GM23338 (cell line): Measurements from ENCODE around the gene CD300C. TPM values are rescaled to one million over a fixed set of nuclear protein-coding genes. Genes with fewer than 3 reads are reported as not detected.

Experiments used
- ATAC-seq: fragments of 200-7000 bp; cut with Tn5 transposase; 3 replicates; pipeline ENCODE4 v1.9.1; 2020
- DNase-seq: peaks from one replicate; pipeline ENCODE4 v3.0.0-alpha.2; 2015; ENCODE audit warnings: low spot score
- H2AFZ ChIP-seq: fragments of 200-600 bp; sonication (generic); 2 replicates; pipeline ENCODE4 v1.8.0; 2016; ENCODE audit warnings: antibody characterized with exemption, mild to moderate bottlenecking, moderate library complexity
- H3F3A ChIP-seq: fragments of 200-600 bp; sonication (generic); replicated peaks from 2 replicates; pipeline ENCODE4 v1.8.0; 2017; ENCODE audit warnings: antibody characterized with exemption, mixed run types, low read depth
- H3K27ac ChIP-seq: fragments of 200-600 bp; sonication (generic); 2 replicates; pipeline ENCODE4 v1.6.1; 2016; ENCODE audit warnings: low read depth
- H3K27me3 ChIP-seq: fragments of 200-600 bp; sonication (generic); 2 replicates; pipeline ENCODE4 v1.8.0; 2016; ENCODE audit warnings: mild to moderate bottlenecking, mixed run types, moderate library complexity; ENCODE audit not compliant: insufficient read depth
- H3K36me3 ChIP-seq: fragments of 200-600 bp; sonication (generic); 2 replicates; pipeline ENCODE4 v1.8.0; 2016; ENCODE audit warnings: mild to moderate bottlenecking; ENCODE audit not compliant: insufficient read depth
- H3K4me1 ChIP-seq: fragments of 200-600 bp; sonication (generic); 2 replicates; pipeline ENCODE4 v1.8.0; 2016; ENCODE audit warnings: mild to moderate bottlenecking, moderate library complexity; ENCODE audit not compliant: insufficient read depth
- H3K4me2 ChIP-seq: fragments of 200-600 bp; sonication (generic); 2 replicates; pipeline ENCODE4 v1.7.1; 2017; ENCODE audit warnings: mixed run types
- H3K4me3 ChIP-seq: fragments of 200-600 bp; sonication (generic); 2 replicates; pipeline ENCODE4 v1.6.1; 2016; ENCODE audit warnings: mixed run types
- H3K79me2 ChIP-seq: fragments of 200-600 bp; sonication (generic); replicated peaks from 2 replicates; pipeline ENCODE4 v1.8.0; 2017; ENCODE audit warnings: mild to moderate bottlenecking; ENCODE audit not compliant: insufficient read depth
- H3K9me2 ChIP-seq: fragments of 200-600 bp; sonication (generic); 2 replicates; pipeline ENCODE4 v1.8.0; 2017; ENCODE audit not compliant: insufficient read depth
- H4K20me1 ChIP-seq: fragments of 200-600 bp; sonication (generic); replicated peaks from 2 replicates; pipeline ENCODE4 v1.8.0; 2017; ENCODE audit warnings: mild to moderate bottlenecking; ENCODE audit not compliant: insufficient read depth
- H3K27ac Mint-ChIP-seq: 2 replicates; pipeline ENCODE4 v1.8.0; 2020; ENCODE audit warnings: inconsistent platforms, mild to moderate bottlenecking, moderate library complexity, mixed read lengths
- H3K27me3 Mint-ChIP-seq: 3 replicates; pipeline ENCODE4 v1.8.0; 2022; ENCODE audit warnings: low read depth, mild to moderate bottlenecking, moderate library complexity, mixed read lengths, inconsistent platforms; ENCODE audit not compliant: insufficient read depth, poor library complexity
- H3K36me3 Mint-ChIP-seq: 3 replicates; pipeline ENCODE4 v1.8.0; 2021; ENCODE audit warnings: low read depth, mild to moderate bottlenecking, inconsistent platforms, moderate library complexity, mixed read lengths
- H3K4me1 Mint-ChIP-seq: 3 replicates; pipeline ENCODE4 v1.8.0; 2020; ENCODE audit warnings: mild to moderate bottlenecking, inconsistent platforms, mixed read lengths
- H3K4me3 Mint-ChIP-seq: 3 replicates; pipeline ENCODE4 v1.8.0; 2021; ENCODE audit warnings: moderate library complexity, mild to moderate bottlenecking, inconsistent platforms, mixed read lengths
- H3K9me3 Mint-ChIP-seq: 3 replicates; pipeline ENCODE4 v1.8.0; 2020; ENCODE audit warnings: moderate library complexity, mild to moderate bottlenecking, inconsistent platforms, mixed read lengths
- CREB1 ChIP-seq: fragments of 250-450 bp; sonication (Bioruptor Pico); IDR thresholded peaks from 2 replicates; pipeline ENCODE4 v1.5.0; 2020; ENCODE audit warnings: low read depth, mild to moderate bottlenecking, moderate library complexity
- CTCF ChIP-seq, 2 experiments: fragments of 200-600 bp in 1 of 2; sonication (generic) in 1 of 2; conservative IDR thresholded peaks; 2 replicates each; pipeline versions ENCODE4 v1.5.1 to v1.6.1; 2016 to 2017; ENCODE audit warnings: antibody characterized with exemption in 2 of 2, low read depth in 2 of 2, mild to moderate bottlenecking in 2 of 2, moderate library complexity in 1 of 2
- EZH2 ChIP-seq: fragments of 200-600 bp; sonication (generic); IDR thresholded peaks from one replicate; pipeline ENCODE4 v1.8.0; 2017; ENCODE audit warnings: antibody characterized with exemption, mild to moderate bottlenecking, low read depth; ENCODE audit not compliant: unreplicated experiment
- EZH2phosphoT487 ChIP-seq: fragments of 200-600 bp; sonication (generic); IDR thresholded peaks from one replicate; pipeline ENCODE4 v1.8.1; 2018; ENCODE audit warnings: antibody characterized with exemption; ENCODE audit not compliant: unreplicated experiment
- JUNB ChIP-seq: IDR thresholded peaks from one replicate; pipeline ENCODE4 v1.6.1; 2016; ENCODE audit warnings: antibody characterized with exemption; ENCODE audit not compliant: unreplicated experiment
- NANOG ChIP-seq: IDR thresholded peaks from 2 replicates; pipeline ENCODE4 v1.6.1; 2016; ENCODE audit warnings: antibody characterized with exemption, borderline replicate concordance
- POLR2AphosphoS5 ChIP-seq: IDR thresholded peaks from 2 replicates; pipeline ENCODE4 v1.6.1; 2016; ENCODE audit warnings: antibody characterized with exemption, low read depth
- REST ChIP-seq: IDR thresholded peaks from one replicate; pipeline ENCODE4 v1.6.1; 2018; ENCODE audit warnings: antibody characterized with exemption; ENCODE audit not compliant: unreplicated experiment
- STAT1 ChIP-seq: IDR thresholded peaks from one replicate; pipeline ENCODE4 v1.6.1; 2016; ENCODE audit warnings: antibody characterized with exemption; ENCODE audit not compliant: unreplicated experiment
- ZNF114 ChIP-seq: fragments of 250-450 bp; sonication (Bioruptor Pico); IDR thresholded peaks from 2 replicates; pipeline ENCODE4 v1.5.0; 2020; ENCODE audit warnings: mild to moderate bottlenecking, moderate library complexity
- ZNF331 ChIP-seq: fragments of 250-450 bp; sonication (Bioruptor Pico); IDR thresholded peaks from 2 replicates; pipeline ENCODE4 v1.5.0; 2020; ENCODE audit warnings: low read depth, mild to moderate bottlenecking, moderate library complexity
- polyA plus RNA-seq: library from polyadenylated mRNA; unstranded; fragments of >200 nt; fragmentation: Nextera tagmentation; extraction: Ambion mirVana; gene quantifications from 2 replicates; pipeline ENCODE4 v1.2.1, GENCODE V29; 2016
- total RNA-seq: library from RNA; depleted of rRNA; stranded (reverse); fragments of >200 nt; shearing (Covaris generic); gene quantifications from 2 replicates; pipeline ENCODE4 v1.2.3, GENCODE V29; 2014
- TF ChIP-seq, protein P1 (sequence below): IDR thresholded peaks from 2 replicates; pipeline ENCODE4 v1.6.1; 2016; ENCODE audit warnings: antibody characterized with exemption
- TF ChIP-seq, protein P2 (sequence below): fragments of 250-450 bp; sonication (Bioruptor Pico); IDR thresholded peaks from 2 replicates; pipeline ENCODE4 v1.5.0; 2020; ENCODE audit warnings: mild to moderate bottlenecking, moderate library complexity

CD300C gene
- total and polyA plus RNA-seq, 2 experiments from 2014 or later: not detected

DNA sequence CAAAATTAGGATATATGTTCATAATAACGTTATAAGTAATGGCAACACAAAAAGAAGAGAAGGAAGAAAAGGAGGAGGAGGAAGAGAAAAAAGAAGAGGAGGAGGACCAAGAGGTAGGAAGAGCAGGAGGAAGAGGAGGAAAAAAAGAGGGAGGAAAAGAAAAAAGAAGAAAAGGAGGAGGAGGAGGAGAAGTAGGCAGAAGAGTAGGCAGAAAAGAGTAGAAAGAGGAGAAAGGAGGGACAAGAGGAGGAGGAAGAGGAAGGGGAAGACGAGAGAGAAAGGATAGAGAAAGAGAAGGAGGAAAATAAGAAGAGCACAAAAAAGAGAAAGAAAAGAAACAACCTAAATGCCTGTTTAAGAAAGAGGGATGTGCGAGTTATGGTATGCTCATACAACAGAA lies 9.0 kb downstream of the CD300C start:
- Histone ChIP-seq H3K27me3 (no peaks in the 10 kb centered on the region), H3K27ac (no peak overlapping the region), H2AFZ (no peak overlapping the region), H3K4me3 (no peak overlapping the region), H3K4me2 (no peak overlapping the region), H3K9me2 (no peaks in the 10 kb centered on the region), H3K79me2 (no peaks in the 10 kb centered on the region), H4K20me1 (no peaks in the 10 kb centered on the region), H3K4me1 (no peaks in the 10 kb centered on the region), H3F3A (no peaks in the 10 kb centered on the region), H3K36me3 (no peaks in the 10 kb centered on the region)
- Mint-ChIP-seq H3K4me3 (no peak overlapping the region), H3K27me3 (peaks cover 15% of the 10 kb centered on the region), H3K27ac (no peak overlapping the region), H3K4me1 (peaks cover 4% of the 10 kb centered on the region), H3K9me3 (no peaks in the 10 kb centered on the region; the same call in 1 of the 3 replicates), H3K36me3 (no peaks in the 10 kb centered on the region)
- DNase-seq (no peak), ATAC-seq (no peak)
- no peak for TF ChIP-seq EZH2phosphoT487
- TF ChIP-seq NANOG: no peak
- TF ChIP-seq, protein P1, sequence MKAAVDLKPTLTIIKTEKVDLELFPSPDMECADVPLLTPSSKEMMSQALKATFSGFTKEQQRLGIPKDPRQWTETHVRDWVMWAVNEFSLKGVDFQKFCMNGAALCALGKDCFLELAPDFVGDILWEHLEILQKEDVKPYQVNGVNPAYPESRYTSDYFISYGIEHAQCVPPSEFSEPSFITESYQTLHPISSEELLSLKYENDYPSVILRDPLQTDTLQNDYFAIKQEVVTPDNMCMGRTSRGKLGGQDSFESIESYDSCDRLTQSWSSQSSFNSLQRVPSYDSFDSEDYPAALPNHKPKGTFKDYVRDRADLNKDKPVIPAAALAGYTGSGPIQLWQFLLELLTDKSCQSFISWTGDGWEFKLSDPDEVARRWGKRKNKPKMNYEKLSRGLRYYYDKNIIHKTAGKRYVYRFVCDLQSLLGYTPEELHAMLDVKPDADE: no peak
- no peak for TF ChIP-seq REST
- TF ChIP-seq ZNF331: no peak
- no peak for TF ChIP-seq JUNB
- no peak for TF ChIP-seq CREB1 (CRISPR knock-in tag)
- no peak for TF ChIP-seq ZNF114 (CRISPR knock-in tag)
- TF ChIP-seq POLR2AphosphoS5: no peak
- TF ChIP-seq, protein P2, sequence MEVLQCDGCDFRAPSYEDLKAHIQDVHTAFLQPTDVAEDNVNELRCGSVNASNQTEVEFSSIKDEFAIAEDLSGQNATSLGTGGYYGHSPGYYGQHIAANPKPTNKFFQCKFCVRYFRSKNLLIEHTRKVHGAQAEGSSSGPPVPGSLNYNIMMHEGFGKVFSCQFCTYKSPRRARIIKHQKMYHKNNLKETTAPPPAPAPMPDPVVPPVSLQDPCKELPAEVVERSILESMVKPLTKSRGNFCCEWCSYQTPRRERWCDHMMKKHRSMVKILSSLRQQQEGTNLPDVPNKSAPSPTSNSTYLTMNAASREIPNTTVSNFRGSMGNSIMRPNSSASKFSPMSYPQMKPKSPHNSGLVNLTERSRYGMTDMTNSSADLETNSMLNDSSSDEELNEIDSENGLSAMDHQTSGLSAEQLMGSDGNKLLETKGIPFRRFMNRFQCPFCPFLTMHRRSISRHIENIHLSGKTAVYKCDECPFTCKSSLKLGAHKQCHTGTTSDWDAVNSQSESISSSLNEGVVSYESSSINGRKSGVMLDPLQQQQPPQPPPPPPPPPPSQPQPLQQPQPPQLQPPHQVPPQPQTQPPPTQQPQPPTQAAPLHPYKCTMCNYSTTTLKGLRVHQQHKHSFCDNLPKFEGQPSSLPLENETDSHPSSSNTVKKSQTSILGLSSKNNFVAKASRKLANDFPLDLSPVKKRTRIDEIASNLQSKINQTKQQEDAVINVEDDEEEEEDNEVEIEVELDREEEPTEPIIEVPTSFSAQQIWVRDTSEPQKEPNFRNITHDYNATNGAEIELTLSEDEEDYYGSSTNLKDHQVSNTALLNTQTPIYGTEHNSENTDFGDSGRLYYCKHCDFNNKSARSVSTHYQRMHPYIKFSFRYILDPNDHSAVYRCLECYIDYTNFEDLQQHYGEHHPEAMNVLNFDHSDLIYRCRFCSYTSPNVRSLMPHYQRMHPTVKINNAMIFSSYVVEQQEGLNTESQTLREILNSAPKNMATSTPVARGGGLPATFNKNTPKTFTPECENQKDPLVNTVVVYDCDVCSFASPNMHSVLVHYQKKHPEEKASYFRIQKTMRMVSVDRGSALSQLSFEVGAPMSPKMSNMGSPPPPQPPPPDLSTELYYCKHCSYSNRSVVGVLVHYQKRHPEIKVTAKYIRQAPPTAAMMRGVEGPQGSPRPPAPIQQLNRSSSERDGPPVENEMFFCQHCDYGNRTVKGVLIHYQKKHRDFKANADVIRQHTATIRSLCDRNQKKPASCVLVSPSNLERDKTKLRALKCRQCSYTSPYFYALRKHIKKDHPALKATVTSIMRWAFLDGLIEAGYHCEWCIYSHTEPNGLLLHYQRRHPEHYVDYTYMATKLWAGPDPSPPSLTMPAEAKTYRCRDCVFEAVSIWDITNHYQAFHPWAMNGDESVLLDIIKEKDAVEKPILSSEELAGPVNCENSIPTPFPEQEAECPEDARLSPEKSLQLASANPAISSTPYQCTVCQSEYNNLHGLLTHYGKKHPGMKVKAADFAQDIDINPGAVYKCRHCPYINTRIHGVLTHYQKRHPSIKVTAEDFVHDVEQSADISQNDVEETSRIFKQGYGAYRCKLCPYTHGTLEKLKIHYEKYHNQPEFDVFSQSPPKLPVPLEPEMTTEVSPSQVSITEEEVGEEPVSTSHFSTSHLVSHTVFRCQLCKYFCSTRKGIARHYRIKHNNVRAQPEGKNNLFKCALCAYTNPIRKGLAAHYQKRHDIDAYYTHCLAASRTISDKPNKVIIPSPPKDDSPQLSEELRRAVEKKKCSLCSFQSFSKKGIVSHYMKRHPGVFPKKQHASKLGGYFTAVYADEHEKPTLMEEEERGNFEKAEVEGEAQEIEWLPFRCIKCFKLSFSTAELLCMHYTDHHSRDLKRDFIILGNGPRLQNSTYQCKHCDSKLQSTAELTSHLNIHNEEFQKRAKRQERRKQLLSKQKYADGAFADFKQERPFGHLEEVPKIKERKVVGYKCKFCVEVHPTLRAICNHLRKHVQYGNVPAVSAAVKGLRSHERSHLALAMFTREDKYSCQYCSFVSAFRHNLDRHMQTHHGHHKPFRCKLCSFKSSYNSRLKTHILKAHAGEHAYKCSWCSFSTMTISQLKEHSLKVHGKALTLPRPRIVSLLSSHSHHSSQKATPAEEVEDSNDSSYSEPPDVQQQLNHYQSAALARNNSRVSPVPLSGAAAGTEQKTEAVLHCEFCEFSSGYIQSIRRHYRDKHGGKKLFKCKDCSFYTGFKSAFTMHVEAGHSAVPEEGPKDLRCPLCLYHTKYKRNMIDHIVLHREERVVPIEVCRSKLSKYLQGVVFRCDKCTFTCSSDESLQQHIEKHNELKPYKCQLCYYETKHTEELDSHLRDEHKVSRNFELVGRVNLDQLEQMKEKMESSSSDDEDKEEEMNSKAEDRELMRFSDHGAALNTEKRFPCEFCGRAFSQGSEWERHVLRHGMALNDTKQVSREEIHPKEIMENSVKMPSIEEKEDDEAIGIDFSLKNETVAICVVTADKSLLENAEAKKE (CRISPR knock-in tag): no peak
- no peak for TF ChIP-seq CTCF (conservative IDR thresholded peaks at IDR 0.05; ENCODE audit: low read depth in 2 of 2)
- no peak for TF ChIP-seq EZH2
- TF ChIP-seq STAT1: no peak
